ENCODE data around the gene TRIP12.

Gene TRIP12

DNA sequence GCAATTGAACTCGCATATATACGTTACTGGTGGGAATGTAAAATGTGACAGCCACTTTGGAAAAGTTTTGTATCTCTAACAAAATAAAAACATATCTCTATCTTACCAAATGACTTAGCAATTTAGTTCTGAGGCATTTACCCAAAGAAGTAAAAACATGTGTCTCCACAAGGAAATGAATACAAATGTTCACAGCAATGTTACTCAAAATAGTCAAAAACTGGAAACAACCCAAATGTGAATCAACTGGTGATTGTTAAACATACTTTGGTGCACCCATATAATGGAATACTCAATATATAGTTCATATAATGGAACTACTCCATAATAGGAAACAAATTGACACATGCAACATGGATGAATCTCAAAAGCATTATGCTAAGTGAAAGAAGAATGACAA, 137.0 kb downstream of the TRIP12 start:
- Histone ChIP-seq H2AFZ (ENCODE audit: low read depth, low read length) (no peak overlapping the region), H3K36me3 (replicated peaks; ENCODE audit: low read depth, low read length) (peaks cover 11% of the 10 kb centered on the region), H3K4me2 (ENCODE audit: low read length) (no peak overlapping the region), H3K9ac (ENCODE audit: low read length) (no peak overlapping the region), H3K27ac (ENCODE audit: low read length) (no peak overlapping the region), H4K20me1 (ENCODE audit: insufficient read depth, low read length) (no peaks in the 10 kb centered on the region), H3K4me1 (ENCODE audit: low read length) (0 out of 2 replicates have a peak, but pooled peaks cover 5% of the 10 kb centered on the region), H3K4me3 (ENCODE audit: low read length) (no peak overlapping the region), H3K27me3 (ENCODE audit: low read depth, low read length) (no peaks in the 10 kb centered on the region), H3K79me2 (ENCODE audit: low read length) (no peaks in the 10 kb centered on the region), H3K9me3 (ENCODE audit: insufficient read depth, low read length) (no peaks in the 10 kb centered on the region)
- no peak for TF ChIP-seq EZH2phosphoT487 (IDR thresholded peaks at IDR 0.05; ENCODE audit: low read depth)
- TF ChIP-seq, protein P1, sequence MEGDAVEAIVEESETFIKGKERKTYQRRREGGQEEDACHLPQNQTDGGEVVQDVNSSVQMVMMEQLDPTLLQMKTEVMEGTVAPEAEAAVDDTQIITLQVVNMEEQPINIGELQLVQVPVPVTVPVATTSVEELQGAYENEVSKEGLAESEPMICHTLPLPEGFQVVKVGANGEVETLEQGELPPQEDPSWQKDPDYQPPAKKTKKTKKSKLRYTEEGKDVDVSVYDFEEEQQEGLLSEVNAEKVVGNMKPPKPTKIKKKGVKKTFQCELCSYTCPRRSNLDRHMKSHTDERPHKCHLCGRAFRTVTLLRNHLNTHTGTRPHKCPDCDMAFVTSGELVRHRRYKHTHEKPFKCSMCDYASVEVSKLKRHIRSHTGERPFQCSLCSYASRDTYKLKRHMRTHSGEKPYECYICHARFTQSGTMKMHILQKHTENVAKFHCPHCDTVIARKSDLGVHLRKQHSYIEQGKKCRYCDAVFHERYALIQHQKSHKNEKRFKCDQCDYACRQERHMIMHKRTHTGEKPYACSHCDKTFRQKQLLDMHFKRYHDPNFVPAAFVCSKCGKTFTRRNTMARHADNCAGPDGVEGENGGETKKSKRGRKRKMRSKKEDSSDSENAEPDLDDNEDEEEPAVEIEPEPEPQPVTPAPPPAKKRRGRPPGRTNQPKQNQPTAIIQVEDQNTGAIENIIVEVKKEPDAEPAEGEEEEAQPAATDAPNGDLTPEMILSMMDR (IDR thresholded peaks at IDR 0.05; ENCODE audit: low read depth, low read length) = no peak

DNA sequence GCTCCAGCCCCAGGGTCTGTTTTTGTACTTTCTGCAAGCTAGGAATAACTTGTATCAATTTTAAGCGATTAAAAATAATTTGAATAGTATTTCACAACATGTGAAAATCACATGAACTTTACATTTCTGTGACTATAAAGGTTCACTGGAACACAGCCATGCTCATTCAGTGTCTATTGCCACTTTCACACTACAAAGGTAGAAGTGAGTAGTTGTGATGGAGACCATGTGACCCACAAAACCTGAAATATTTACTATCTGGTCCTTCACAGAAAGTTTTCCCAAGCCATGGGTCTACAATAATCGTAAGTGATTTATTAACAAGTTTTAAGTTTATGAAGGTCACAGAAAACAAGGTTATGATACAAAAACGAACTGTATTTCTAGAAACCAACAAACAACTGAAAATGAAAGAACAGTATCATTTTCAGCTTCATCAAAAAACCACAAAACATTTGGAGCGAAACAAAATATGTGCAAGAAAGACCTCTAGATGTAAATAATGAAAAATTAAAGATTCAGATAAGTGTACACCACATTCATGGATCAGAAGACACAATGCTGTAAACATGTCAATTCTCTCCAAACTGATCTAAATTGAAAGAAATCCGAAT, 138.6 kb downstream of the TRIP12 start:
- Histone ChIP-seq H4K20me1 (ENCODE audit: insufficient read depth, low read length) (no peaks in the 10 kb centered on the region), H3K4me3 (ENCODE audit: low read length) (no peak overlapping the region), H3K9me3 (ENCODE audit: insufficient read depth, low read length) (no peaks in the 10 kb centered on the region), H3K79me2 (ENCODE audit: low read length) (no peaks in the 10 kb centered on the region), H2AFZ (ENCODE audit: low read depth, low read length) (no peak overlapping the region), H3K9ac (ENCODE audit: low read length) (no peak overlapping the region), H3K36me3 (replicated peaks; ENCODE audit: low read depth, low read length) (peaks cover 4% of the 10 kb centered on the region), H3K27ac (ENCODE audit: low read length) (no peak overlapping the region), H3K4me2 (ENCODE audit: low read length) (no peak overlapping the region), H3K27me3 (ENCODE audit: low read depth, low read length) (no peaks in the 10 kb centered on the region), H3K4me1 (ENCODE audit: low read length) (0 out of 2 replicates have a peak, but pooled peaks cover 5% of the 10 kb centered on the region)
- no peak for TF ChIP-seq EZH2phosphoT487 (IDR thresholded peaks at IDR 0.05; ENCODE audit: low read depth)
- TF ChIP-seq, protein P1 (IDR thresholded peaks at IDR 0.05; ENCODE audit: low read depth, low read length) = no peak

GRCh38 chr2:229780856-229781773, 140.7 kb downstream of the TRIP12 start:
- peaks cover under 1% of the 10 kb centered on the region for H3K36me3 ChIP-seq (replicated peaks; ENCODE audit: low read depth, low read length)

More at GRCh38 chr2:229780856-229781773, 140.7 kb downstream of the TRIP12 start:
- Histone ChIP-seq H3K4me3 (ENCODE audit: low read length) (no peak overlapping the region), H4K20me1 (ENCODE audit: insufficient read depth, low read length) (no peaks in the 10 kb centered on the region), H3K27ac (ENCODE audit: low read length) (no peak overlapping the region), H3K4me2 (ENCODE audit: low read length) (no peak overlapping the region), H3K9me3 (ENCODE audit: insufficient read depth, low read length) (no peaks in the 10 kb centered on the region), H3K4me1 (ENCODE audit: low read length) (0 out of 2 replicates have a peak, but pooled peaks cover 5% of the 10 kb centered on the region), H3K27me3 (ENCODE audit: low read depth, low read length) (no peaks in the 10 kb centered on the region), H3K79me2 (ENCODE audit: low read length) (no peaks in the 10 kb centered on the region), H3K9ac (ENCODE audit: low read length) (no peak overlapping the region), H2AFZ (ENCODE audit: low read depth, low read length) (no peak overlapping the region)
- no peak for TF ChIP-seq EZH2phosphoT487 (IDR thresholded peaks at IDR 0.05; ENCODE audit: low read depth)
- TF ChIP-seq, protein P1 (IDR thresholded peaks at IDR 0.05; ENCODE audit: low read depth, low read length) = peak; percentile 72

All from OCI-LY3 (cell line).